Regular cardiac myocyte (primary cell): ENCODE measurements around the gene HNRNPA3. TPM values are rescaled to one million over a fixed set of nuclear protein-coding genes. Genes with fewer than 3 reads are reported as not detected.

Experiments used
- total RNA-seq: library from RNA; depleted of rRNA; stranded (reverse); fragments of >200 nt; gene quantifications from 2 replicates; pipeline ENCODE4 v1.2.3, GENCODE V29; 2014

The HNRNPA3 gene
- 25.9 and 35.1 TPM in 2 replicates for total RNA-seq

GRCh38 chr2:177212106-177212890 is at the start of gene HNRNPA3:
HNRNPA3 (plus strand) TSS chr2:177212794; CDS start chr2:177212800, 6 bp downstream.

GRCh38 chr2:177264693-177265587 is 52.3 kb downstream of the HNRNPA3 start, which contains the start of gene NFE2L2:
NFE2L2 (minus strand) TSS chr2:177264727; CDS start chr2:177264576, 151 bp downstream.

Other genes starting within 250 kb of the HNRNPA3 start
- gene NFE2L2, start 51.9 kb downstream of the HNRNPA3 start, total RNA-seq, result 44.5 and 75.3 TPM in 2 replicates
- gene AGPS, start 180.0 kb downstream of the HNRNPA3 start, total RNA-seq, result 48.2 and 71.3 TPM in 2 replicates